ENCODE measurements around the gene CDHR2.
"Not testable (repeated sequence)": the region's sequence is repeated elsewhere in the genome, so short reads cannot be mapped to it uniquely, and the experiment has no call there.

CDHR2 gene

DNA sequence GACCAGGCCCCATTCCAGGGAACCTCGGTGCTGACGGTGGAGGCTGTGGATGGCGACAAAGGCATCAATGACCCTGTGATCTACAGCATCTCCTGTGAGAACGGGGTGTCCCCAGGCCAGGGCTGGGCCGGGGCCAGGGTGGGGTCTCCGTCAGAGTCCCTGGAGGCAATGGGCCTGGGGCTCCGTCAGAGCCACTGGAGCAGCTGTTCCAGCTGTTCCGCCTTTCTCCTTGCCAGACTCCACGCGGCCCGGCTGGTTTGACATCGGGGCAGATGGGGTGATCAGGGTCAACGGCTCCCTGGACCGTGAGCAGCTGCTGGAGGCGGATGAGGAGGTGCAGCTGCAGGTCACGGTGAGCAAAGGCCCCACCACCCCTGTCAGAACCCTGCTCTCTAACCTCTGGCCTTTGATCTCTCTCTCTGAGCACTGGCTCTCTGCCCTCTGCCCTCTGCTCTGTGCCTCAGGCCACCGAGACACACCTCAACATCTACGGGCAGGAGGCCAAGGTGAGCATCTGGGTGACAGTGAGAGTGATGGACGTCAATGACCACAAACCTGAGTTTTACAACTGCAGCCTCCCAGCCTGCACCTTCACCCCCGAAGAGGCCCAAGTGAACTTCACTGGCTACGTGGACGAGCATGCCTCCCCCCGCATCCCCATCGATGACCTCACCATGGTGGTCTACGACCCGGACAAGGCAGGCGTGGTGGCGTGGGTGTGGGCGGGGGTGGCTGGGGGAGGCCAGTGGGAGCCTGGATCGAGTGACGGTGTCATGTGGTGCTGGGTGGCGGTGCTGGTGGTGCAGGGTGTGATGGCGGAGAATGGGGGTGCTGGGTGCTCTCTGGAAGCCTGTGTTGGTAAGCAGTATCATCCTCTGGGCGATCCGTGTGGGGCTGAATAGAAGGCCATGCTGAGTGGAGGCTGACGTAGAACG lies 26.6 kb downstream of the CDHR2 start:
- DNase-seq, result no peak

DNA sequence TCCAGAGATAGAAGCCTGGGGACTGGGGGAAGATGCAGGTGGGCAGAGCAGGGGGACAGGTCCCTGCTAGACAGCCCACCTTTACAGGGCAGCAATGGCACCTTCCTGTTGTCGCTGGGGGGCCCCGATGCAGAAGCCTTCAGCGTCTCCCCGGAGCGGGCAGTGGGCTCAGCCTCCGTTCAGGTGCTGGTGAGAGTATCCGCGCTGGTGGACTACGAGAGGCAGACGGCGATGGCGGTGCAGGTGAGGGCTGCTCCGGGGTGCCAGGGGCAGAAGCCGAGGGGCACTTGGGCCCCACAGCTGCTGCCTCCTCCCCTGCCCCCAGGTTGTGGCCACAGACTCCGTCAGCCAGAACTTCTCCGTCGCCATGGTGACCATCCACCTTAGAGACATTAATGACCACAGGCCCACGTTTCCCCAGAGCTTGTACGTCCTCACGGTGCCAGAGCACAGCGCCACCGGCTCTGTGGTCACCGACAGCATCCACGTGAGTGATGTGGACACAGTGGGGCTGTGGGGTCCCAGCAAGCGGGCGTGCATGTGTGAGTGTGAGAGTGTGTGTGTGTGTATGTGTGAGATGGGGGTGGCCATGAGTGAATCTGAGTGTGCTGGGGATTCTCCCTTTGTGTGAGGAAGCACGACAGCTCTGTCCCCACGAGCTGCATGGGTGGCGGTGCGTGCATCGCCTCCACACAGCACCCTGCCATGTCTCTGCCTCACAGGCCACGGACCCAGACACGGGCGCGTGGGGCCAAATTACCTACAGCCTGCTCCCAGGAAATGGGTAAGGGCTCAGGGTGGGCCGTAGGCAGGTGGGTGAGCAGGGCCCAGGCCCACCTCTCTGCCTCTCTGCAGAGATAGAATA lies 28.4 kb downstream of the CDHR2 start:
- DNase-seq, result no peak

- no peak for DNase-seq
Observed at GRCh38 chr5:176578391-176578808, 29.3 kb downstream of the CDHR2 start.

DNA sequence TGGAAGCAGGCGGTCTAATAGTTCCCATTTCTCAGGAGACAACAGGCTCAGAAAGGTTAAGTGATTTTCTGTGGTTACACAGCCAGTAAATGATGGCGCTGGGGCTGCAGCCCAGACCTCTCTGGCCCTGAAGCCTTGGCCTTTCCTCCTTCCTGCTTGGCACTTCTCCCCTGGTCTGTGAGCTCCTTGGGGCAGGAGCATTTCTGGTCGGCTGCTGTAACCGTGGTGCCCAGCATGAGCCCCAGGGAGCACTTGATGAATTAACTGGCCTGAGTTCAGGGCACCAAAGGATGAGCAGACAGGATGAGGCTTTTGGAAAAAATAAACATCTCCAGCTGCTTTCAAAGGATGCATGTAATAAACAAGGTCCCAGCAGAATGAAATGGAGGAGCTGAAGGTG lies 30.2 kb downstream of the CDHR2 start:
- no peak for DNase-seq

DNA sequence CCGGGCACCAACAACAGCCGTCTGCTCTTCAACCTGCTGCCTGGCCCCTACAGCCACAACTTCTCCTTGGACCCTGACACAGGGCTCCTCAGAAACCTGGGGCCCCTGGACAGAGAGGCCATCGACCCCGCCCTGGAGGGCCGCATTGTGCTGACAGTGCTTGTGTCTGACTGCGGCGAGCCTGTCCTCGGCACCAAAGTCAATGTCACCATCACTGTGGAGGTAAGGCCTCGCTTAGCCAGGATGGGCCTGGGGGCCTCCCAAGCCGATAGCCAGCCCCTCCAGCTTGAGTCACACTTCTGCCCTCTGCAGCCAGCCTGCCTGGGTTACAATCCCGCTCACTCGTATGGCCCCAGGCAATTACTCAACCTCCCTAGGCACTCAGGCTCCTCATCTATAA lies 32.2 kb downstream of the CDHR2 start:
- DNase-seq, result no peak

GRCh38 chr5:176583076-176583475 lies 33.9 kb downstream of the CDHR2 start:
- DNase-seq, result no peak

DNA sequence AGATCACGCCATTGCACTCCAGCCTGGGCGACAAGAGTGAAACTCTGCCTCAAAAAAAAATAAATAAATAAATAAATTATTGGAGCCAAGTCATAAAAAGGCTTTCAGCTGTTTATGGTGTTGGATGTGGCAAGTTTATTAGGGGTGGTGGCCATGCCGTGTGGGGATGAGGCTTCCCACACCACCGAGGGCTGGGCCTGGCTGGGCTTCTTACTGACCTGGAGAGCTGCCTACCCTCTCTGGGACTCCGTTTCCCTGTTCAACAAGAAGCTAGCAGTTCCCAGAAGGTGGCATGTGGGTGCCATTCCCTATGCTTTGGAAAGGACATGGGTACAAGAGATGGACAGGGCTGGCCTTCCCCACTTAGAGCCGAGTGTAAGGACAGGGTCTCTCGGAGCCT lies 38.3 kb downstream of the CDHR2 start:
- DNase-seq, result no peak

DNA sequence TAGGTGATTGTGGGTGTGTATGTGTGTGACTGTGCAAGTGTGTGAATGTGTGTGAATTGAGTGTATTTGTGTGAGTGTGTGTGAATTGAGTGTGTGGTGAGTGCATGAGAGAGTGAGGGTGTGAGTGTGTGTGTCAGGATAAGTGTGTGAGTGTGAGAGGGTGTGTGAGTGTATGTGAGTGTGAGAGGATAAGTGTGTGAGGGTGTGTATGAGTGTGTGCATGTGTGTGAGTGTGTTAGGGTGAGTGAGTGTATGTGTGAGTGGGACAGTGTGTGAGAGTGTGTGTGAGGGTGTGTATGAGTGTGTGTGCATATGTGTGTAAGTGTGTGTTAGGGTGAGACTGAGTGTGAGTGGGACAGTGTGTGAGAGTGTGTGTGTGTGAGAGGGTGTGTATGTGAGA lies 39.2 kb downstream of the CDHR2 start:
- DNase-seq, result no peak

DNA sequence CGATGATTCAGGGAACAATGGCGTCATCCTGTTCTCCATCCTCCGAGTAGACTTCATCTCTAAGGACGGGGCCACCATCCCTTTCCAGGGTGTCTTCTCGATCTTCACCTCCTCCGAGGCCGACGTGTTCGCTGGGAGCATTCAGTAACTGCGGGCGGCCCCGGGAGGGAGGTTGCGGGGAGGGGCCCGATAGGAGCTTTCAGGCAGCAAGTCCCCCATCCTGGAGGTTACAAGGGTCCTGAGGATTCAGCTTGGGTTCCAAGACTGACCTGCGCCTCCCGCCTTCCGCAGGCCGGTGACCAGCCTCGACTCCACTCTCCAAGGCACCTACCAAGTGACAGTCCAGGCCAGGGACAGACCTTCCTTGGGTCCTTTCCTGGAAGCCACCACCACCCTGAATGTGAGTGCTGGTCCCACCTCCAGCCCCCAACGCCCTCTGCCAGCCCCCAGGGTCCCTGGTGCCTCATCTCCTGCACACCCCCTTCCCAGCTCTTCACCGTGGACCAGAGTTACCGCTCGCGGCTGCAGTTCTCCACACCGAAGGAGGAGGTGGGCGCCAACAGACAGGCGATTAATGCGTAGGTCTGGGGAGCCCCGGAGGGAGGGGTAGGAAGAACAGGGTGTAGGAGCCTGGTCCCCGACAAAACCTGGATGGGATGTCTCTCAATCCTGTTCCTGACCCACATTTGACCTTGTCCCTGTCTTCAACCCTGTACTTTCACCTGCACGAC lies 40.1 kb downstream of the CDHR2 start:
- DNase-seq, result no peak

- no peak for DNase-seq
Observed at GRCh38 chr5:176590035-176590717, 41.0 kb downstream of the CDHR2 start.

DNA sequence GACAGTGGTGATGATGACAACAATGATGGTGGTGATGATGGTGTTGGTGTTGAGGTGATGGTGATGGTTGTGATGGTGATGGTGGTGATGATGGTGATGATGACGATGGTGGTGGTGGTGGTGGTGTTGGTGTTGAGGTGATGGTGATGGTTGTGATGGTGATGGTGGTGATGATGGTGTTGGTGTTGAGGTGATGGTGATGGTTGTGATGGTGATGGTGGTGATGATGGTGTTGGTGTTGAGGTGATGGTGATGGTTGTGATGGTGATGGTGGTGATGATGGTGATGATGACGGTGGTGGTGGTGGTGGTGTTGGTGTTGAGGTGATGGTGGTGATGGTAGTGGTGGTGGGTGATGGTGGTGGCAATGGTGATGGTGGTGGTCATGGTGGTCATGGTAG lies 42.5 kb downstream of the CDHR2 start:
- not testable (repeated sequence) for DNase-seq

- no peak for DNase-seq
Observed at GRCh38 chr5:176592573-176592972, 43.4 kb downstream of the CDHR2 start.

GRCh38 chr5:176593273-176593869 lies 44.2 kb downstream of the CDHR2 start:
- no peak for DNase-seq

DNA sequence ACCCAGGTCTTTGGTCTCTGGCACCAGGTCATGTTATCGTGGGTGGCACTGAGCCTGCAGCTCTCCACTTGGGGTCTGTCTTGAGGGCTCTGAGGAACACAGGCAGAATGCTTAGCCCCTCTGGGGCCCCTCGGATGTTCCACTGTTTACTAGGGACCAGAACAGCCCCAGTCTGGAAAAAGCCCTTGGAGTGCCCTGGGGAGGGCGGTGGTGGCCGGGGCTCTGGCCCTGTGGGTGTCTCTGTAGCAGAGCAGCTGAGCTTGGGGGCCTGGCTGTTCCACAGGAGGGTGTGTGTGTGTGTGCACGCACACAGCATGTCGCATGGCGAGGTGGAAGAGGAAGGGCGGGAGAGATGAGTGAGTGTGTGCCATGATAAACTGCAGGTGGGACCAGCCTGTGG lies 45.4 kb downstream of the CDHR2 start:
- DNase-seq, result no peak

- DNase-seq, result no peak
Observed at GRCh38 chr5:176595386-176595943, 46.3 kb downstream of the CDHR2 start.

GRCh38 chr5:176596069-176596644 lies 47.0 kb downstream of the CDHR2 start:
- no peak for DNase-seq

- peak; percentile 55 for DNase-seq
Observed at GRCh38 chr5:176596689-176597416, 47.7 kb downstream of the CDHR2 start.

DNA sequence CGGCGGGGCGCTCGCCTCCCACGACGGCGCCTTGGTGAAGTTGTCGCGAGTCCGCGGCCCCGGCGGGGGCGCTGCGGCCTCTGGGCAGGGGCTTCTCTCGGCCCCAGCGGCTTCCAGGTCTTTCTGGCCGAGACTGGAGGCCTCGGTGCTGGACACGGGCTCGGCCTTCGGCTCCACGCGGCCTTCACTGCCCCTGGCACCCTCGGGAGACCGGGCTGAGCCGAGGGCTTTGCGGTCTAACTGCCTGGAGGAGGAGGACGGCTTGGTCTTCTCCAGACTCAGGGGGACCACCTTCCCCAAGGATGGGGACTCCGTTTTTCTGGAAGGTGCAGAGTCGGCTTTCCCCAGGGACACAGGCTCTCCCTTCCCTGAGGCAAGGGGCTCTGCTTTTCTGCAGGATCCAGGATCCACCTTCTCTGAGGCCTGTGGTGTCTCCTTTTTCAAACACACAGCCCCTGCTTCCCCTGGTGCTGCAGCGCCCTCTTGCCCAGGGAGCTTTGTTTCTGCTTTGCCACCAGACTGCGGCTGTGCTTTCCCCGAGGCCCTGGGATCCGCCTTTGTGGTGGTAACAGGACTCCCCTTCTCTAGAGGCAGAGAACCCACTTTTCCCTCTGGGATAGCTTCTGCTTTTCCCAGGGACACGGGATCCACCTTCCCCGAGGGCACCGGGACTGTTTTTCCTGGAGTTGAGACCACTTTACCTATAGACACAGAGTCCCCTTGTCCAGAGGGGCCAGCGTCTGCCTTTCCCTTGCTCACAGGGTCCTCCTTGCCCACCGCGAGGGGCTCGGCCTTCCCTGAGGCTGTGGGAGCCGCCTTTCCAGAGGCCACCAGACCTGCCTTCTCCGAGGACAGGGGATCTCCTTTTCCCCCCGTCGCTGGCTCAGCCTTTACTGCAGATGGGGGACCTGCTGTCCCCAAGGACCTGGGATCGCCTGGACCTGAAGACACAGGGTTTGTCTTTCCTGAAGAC lies 48.6 kb downstream of the CDHR2 start:
- DNase-seq, result no peak

GRCh38 chr5:176599749-176600430 lies 50.7 kb downstream of the CDHR2 start:
- not testable (repeated sequence) for DNase-seq

Data from activated CD4-positive, CD25-positive, alpha-beta regulatory T cell treated with anti-CD3 and anti-CD28 coated beads, Interleukin-2, amount 50 U/mL, for 72 hours (primary cell).